Cerebellar nuclear complex (tissue), 1 donor: Measurements from ENCODE around the gene LCE3B.
"Not testable (repeated sequence)": the region's sequence is repeated elsewhere in the genome, so short reads cannot be mapped to it uniquely, and the experiment has no call there.

ENCODE experiments used
- DNase-seq, 2 experiments: peaks; one replicate each; lab custom pipeline; 2025; lab: John Stamatoyannopoulos, UW

Gene LCE3B

DNA sequence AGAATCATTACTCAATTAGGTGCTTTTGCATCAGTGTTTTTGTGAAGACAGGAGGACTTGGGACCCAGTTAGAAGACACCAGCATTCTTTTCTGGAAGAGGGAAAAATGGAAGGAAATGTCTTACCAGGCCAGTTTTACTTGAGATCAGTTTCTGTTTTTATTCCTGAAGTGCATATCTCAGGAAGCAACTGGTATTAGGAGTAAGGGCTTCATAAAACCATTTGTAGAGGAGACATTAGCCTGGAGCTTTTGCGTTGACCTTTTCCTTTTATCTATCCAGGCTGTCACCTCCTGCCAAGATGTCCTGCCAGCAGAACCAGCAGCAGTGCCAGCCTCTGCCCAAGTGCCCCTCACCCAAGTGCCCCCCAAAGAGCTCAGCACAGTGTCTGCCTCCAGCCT, at the start of gene LCE3B:
Gene LCE3B (plus strand): TSS at position 301 of the 400 bp plus-strand sequence. CDS start 0 bp downstream, at position 301.
- DNase-seq: no peak

- no peak for DNase-seq
Observed at GRCh38 chr1:152565115-152565514, 48.5 kb upstream of the LCE3B start.

GRCh38 chr1:152565535-152566215, 47.9 kb upstream of the LCE3B start:
- no peak for DNase-seq

DNA sequence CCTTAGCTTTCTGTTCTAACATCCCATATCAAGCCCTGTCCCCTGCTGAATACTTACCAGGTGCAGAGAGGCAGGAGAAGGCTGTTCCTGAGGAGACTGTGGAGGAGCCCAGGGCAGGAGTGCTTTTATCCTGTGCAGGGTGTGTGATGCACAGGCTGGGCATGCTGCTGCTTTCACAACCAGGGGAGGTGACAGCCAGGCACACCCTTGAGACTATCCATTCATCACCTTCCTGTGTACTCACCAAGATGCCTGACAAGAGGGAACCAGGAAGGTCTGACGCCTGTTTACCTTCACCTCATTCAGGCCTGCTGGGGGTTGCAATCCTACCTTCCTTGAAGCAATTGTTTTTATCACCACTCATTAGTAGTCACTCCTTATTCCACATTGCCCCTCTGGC, 46.9 kb upstream of the LCE3B start, which contains the start of gene LCE3E:
Gene LCE3E (minus strand): TSS at position 100 of the 400 bp plus-strand sequence. CDS start 572 bp downstream, outside the sequence.
- DNase-seq: no peak

- no peak for DNase-seq
Observed at GRCh38 chr1:152577168-152577567, 36.4 kb upstream of the LCE3B start.

DNA sequence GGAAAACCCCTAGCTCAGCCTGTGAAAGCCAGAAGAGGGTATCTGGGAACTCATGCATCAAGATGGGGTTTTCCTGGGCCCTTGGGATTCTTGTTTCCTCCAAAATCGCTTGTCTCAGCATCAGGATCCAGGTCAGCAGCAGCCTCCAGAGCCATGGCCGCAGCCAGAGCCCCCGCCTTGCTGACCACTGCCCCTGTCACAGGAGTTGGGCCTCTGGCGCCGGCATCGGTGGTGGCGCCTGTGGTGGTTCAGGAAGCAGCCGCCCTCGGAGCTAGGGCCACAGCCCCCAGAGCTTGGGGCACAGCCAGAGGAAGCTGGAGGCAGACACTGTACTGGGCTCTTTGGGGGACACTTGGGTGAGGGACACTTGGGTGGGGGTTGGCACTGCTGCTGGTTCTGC, 34.1 kb upstream of the LCE3B start:
- not testable (repeated sequence) for DNase-seq

DNA sequence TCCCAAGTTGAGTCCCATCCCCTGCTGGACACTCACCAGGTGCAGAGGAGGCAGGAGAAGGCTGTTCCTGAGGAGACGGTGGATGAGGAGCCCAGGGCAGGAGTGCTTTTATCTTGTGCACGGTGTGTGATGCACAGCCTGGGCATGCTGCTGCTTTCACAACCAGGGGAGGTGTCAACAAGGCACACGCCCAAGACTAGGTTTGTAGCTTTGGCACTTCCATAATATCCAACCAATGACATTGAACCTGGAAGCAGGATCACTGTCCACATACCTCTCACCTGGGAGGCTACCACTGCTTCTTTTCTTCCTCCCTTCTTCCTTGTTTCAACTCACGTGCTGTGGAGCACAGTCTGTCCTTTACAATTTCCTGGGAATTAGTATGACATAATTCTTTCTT, 33.2 kb upstream of the LCE3B start, which contains the start of gene LCE3D:
Gene LCE3D (minus strand): TSS at position 84 of the 400 bp plus-strand sequence. CDS start 580 bp downstream, outside the sequence.
- DNase-seq: no peak

- DNase-seq: no peak
Observed at GRCh38 chr1:152582647-152583046, 31.0 kb upstream of the LCE3B start.

- no peak for DNase-seq
Observed at GRCh38 chr1:152585586-152585985, 28.0 kb upstream of the LCE3B start.

DNA sequence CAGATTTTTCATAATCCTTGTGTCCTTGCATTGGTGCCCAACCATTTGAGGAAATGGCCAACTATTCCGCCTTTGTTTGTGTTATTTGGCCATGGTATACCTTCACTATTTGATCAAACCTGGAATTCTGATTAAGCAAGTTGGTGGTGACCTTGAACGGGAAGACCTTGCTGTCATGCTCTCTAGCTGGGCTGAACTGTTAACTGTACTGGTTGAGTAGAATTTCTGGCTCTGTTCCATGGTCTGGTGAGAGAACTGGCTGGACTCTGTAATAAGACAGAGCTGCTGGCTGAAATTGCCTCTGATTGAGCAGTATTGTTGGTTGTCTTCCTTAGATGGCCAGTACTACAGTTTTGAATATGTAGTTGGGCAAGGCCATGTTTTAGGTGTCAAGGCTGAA, 16.6 kb upstream of the LCE3B start:
- DNase-seq: no peak

- no peak for DNase-seq
Observed at GRCh38 chr1:152599934-152600333, 13.7 kb upstream of the LCE3B start, which contains the start of gene LCE3C. LCE3C (plus strand) TSS chr1:152600234; CDS start chr1:152600732, 498 bp downstream.

DNA sequence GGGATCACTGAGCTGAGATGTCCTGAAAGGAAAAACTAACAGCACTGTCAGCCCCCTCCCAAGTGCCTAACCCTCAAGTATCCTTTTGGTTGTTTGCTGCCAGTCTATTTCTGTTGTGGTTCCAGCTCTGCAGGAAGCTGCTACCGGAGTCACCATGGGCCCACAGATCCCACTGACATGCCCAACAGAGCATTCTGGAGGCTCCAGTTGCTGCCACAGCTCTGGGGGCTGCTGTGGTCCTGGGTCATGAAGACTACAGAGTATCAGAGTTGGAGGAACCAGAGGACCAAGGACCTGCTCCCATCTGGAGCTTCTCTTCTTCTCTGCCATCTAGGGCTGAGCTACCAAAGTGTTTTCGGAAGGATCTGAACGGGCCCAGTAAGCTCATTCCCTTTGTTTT, 8.4 kb downstream of the LCE3B start:
- DNase-seq: no peak

- no peak for DNase-seq
Observed at GRCh38 chr1:152622803-152623202, 9.2 kb downstream of the LCE3B start, which contains the start of gene LCE3A. LCE3A (minus strand) TSS chr1:152623103; CDS start chr1:152623103, 0 bp downstream.

DNA sequence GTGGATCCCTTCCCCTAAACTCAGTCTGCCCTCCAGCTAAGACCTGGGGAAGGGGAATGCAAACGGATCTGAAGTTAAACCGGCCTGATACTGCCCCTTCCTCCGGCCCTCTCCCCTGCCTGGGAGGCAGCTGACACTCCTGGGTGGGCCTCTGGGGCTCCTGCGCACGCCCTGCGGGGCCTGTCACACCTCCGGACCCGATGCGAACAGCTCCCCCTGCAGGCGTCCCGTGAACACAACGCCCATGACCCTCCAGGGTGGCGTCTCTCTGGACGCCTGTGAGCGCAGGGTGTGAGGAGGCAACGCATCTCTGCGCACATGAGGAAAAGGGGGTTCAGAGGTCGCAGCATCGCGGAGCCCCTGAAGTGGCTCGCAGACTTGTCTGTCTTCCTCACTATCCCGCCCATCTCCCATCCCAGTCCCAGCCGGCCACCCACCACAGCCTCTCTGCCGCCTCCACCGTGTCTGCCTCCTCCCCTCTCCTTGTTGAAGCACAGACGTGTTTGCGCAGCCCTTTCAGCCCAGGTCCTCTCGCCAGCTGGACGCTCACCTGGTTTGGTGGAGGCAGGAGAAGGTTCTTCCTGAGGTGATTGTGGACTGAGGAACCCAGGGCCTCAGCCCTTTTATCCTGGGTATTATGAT, 9.7 kb downstream of the LCE3B start:
- DNase-seq: no peak

DNA sequence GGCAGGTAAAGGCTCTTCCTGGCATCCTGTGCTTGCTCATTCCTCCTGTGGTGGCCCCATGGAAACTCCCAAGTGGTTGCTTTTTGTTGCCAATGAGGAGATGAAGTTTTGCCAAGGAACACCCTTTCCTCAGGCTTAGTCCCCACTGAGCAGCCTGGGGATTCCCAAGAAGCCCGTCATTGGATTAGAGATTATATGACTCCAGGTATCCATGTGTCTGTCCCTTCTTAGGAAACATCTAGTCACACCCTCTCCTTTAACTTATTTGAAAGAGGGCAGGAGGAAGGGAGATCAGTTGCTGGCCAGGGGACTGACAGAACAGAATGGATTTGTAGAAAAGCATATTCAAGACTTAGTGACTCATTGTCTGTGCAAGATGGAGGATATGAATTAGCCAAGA, 13.1 kb downstream of the LCE3B start:
- no peak for DNase-seq

- no peak for DNase-seq
Observed at GRCh38 chr1:152630596-152630995, 17.0 kb downstream of the LCE3B start.

DNA sequence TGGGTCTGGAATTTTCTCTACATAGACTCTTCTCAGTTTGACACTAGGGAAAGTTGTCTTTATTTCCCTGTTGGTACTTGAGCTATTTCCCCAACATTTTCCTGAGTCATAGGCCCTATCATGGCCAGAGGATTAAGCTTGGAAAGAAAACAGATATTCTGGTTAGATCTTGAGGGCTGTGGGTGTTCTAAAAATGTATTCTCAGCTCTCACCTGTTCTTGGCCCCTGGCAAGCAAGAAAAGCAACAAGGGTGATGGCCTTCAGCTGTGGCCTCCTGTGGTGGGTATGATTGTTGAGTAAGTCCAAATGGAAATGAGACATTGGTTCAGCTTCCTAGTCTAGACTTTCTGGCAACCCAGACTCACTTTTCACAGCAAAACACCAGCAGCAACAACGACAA, 26.7 kb downstream of the LCE3B start:
- DNase-seq: no peak

- DNase-seq: no peak
Observed at GRCh38 chr1:152643945-152644344, 30.3 kb downstream of the LCE3B start.

- no peak for DNase-seq
Observed at GRCh38 chr1:152645146-152645545, 31.5 kb downstream of the LCE3B start.

DNA sequence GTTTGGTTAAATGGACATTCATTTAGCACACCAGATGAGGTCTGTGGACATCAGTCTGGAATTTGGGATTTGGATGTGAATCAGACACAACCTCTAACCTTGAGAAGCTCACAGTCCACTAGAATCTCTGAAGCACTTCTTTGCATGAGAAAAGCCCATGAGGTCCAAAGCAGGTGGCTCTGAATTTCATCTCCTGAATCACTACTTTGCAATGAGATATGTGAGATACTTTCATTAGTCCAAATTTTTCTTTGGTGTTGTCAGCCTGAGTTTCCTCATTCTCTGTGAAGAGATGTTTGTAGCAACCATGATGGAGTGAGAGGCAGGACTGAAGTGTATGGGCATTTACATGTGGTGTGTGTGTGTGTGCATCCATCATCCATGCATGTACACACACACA, 33.0 kb downstream of the LCE3B start:
- DNase-seq: no peak

- no peak for DNase-seq
Observed at GRCh38 chr1:152654110-152654509, 40.5 kb downstream of the LCE3B start.

DNA sequence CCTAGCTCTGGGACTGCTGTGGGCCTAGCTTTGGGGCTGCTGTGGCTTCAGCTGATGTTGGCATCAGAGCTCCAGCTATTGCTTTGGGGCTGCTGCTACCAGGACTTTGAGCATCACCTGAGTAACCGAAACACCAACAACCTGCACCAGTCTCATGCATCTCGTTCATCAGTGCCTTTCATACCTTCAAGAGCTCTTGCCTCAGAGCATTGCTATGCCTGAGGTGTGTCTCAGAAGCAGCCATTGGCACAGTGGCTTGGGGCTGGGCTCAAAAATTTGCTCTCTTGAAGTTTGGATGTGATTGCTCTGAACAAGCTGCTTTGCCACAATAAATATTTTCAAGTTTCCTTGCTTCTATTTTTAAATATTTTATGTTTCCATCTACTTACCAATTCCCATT, 42.8 kb downstream of the LCE3B start:
- no peak for DNase-seq

DNA sequence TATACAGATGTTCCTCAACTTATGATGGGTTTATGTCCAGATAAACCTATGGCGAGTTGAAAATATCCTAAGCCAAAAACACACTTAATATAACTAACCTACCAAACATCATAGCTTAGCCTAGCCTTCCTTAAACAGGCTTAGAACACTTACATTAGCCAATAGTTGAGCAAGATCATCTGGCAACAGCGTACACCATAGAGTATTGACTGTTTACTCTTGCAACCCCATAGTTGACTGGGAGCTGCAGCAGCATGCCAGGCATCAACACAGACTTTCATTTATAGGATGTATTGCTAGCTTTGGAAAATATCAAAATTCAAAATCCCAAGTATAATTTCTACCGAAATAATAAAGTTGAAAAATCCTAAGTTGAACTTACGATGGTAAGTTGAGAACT, 44.1 kb downstream of the LCE3B start:
- no peak for DNase-seq
